Measurements from ENCODE around the gene SIPA1L2.

DNA sequence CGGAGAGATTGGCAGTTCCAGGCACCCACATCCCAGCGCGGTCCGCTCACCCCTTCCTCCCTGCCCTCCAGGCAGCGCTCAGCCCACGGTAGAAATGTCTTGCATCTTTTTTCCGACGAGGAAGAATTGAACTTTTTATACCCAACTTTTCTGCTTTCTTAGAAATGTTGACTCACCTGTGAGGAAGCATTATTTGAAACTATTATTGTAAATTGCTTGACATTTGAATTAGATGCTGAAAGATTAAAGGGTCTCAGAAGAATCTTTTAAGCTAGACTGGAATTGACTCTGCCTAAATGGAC is 912 bp upstream of the SIPA1L2 start:
- TF ChIP-seq EZH2 (IDR thresholded peaks at IDR 0.05; ENCODE audit: borderline replicate concordance, low read length): no peak
- TF ChIP-seq, protein P1, sequence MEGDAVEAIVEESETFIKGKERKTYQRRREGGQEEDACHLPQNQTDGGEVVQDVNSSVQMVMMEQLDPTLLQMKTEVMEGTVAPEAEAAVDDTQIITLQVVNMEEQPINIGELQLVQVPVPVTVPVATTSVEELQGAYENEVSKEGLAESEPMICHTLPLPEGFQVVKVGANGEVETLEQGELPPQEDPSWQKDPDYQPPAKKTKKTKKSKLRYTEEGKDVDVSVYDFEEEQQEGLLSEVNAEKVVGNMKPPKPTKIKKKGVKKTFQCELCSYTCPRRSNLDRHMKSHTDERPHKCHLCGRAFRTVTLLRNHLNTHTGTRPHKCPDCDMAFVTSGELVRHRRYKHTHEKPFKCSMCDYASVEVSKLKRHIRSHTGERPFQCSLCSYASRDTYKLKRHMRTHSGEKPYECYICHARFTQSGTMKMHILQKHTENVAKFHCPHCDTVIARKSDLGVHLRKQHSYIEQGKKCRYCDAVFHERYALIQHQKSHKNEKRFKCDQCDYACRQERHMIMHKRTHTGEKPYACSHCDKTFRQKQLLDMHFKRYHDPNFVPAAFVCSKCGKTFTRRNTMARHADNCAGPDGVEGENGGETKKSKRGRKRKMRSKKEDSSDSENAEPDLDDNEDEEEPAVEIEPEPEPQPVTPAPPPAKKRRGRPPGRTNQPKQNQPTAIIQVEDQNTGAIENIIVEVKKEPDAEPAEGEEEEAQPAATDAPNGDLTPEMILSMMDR (conservative IDR thresholded peaks at IDR 0.05 in 1 of 2, IDR thresholded peaks at IDR 0.05 in 1 of 2; ENCODE audit: extremely low read depth in 1 of 2, insufficient read depth in 1 of 2, low read depth in 1 of 2, low read length in 2 of 2): no peak

All from mammary epithelial cell (primary cell).